ENCODE data around the gene PRKD1. TPM values are rescaled to one million over a fixed set of nuclear protein-coding genes. Genes with fewer than 3 reads are reported as not detected.

PRKD1 gene
- total RNA-seq, 1 donor from 2014 or later, result 11.8 TPM

GRCh38 chr14:29941401-29941800 lies 13.8 kb upstream of the PRKD1 start:
- no peak for DNase-seq (ENCODE audit: extremely low spot score in 2 of 2)
- TF ChIP-seq CTCF (IDR thresholded peaks at IDR 0.05) (no peak), POLR2A (IDR thresholded peaks at IDR 0.05) (no peak), POLR2AphosphoS5 (IDR thresholded peaks at IDR 0.05; ENCODE audit: insufficient read depth in 1 of 2, low read depth in 1 of 2) (no peak)
- Histone ChIP-seq H3K4me3 (no peak overlapping the region), H3K27ac (no peak overlapping the region), H3K36me3 (no peaks in the 10 kb centered on the region), H3K9me3 (peaks cover 4% of the 10 kb centered on the region), H3K4me1 (no peaks in the 10 kb centered on the region), H3K27me3 (no peaks in the 10 kb centered on the region)
- intact Hi-C loops (cut with DNase I), result no loop called here

- TF ChIP-seq POLR2AphosphoS5 (IDR thresholded peaks at IDR 0.05; ENCODE audit: insufficient read depth in 1 of 2, low read depth in 1 of 2), result no peak
- TF ChIP-seq POLR2A (IDR thresholded peaks at IDR 0.05), result no peak
- TF ChIP-seq CTCF (IDR thresholded peaks at IDR 0.05), result no peak
Measured at GRCh38 chr14:29940482-29940881, 12.8 kb upstream of the PRKD1 start.

GRCh38 chr14:29937116-29937515 lies 9.5 kb upstream of the PRKD1 start:
- Histone ChIP-seq H3K27ac (no peak overlapping the region), H3K4me1 (no peaks in the 10 kb centered on the region), H3K9me3 (no peaks in the 10 kb centered on the region), H3K4me3 (no peak overlapping the region), H3K36me3 (no peaks in the 10 kb centered on the region), H3K27me3 (no peaks in the 10 kb centered on the region)
- intact Hi-C loops (cut with DNase I), result no loop called here
- TF ChIP-seq CTCF (IDR thresholded peaks at IDR 0.05) (no peak), POLR2AphosphoS5 (IDR thresholded peaks at IDR 0.05; ENCODE audit: insufficient read depth in 1 of 2, low read depth in 1 of 2) (no peak), POLR2A (IDR thresholded peaks at IDR 0.05) (no peak)
- DNase-seq (ENCODE audit: extremely low spot score in 2 of 2), result no peak

More at GRCh38 chr14:29940482-29940881, 12.8 kb upstream of the PRKD1 start:
- DNase-seq (ENCODE audit: extremely low spot score in 2 of 2), result no peak
- H3K27ac ChIP-seq, result no peak overlapping the region
- H3K9me3 ChIP-seq, result peaks cover 4% of the 10 kb centered on the region
- H3K4me3 ChIP-seq, result no peak overlapping the region
- intact Hi-C loops (cut with DNase I), result no loop called here
- H3K4me1 ChIP-seq, result no peaks in the 10 kb centered on the region
- H3K27me3 ChIP-seq, result no peaks in the 10 kb centered on the region
- no peaks in the 10 kb centered on the region for H3K36me3 ChIP-seq

GRCh38 chr14:29930283-29930682 lies 2.6 kb upstream of the PRKD1 start:
- Histone ChIP-seq H3K36me3 (no peaks in the 10 kb centered on the region), H3K27ac (no peak overlapping the region), H3K27me3 (no peaks in the 10 kb centered on the region), H3K9me3 (no peaks in the 10 kb centered on the region), H3K4me1 (peaks cover 15% of the 10 kb centered on the region), H3K4me3 (no peak overlapping the region)
- intact Hi-C loops (cut with DNase I), result no loop called here
- TF ChIP-seq POLR2AphosphoS5 (IDR thresholded peaks at IDR 0.05; ENCODE audit: insufficient read depth in 1 of 2, low read depth in 1 of 2) (no peak), POLR2A (IDR thresholded peaks at IDR 0.05) (no peak), CTCF (IDR thresholded peaks at IDR 0.05) (no peak)
- no peak for DNase-seq (ENCODE audit: extremely low spot score in 2 of 2)

GRCh38 chr14:29928117-29928640 lies 532 bp upstream of the PRKD1 start:
- intact Hi-C loops (cut with DNase I), result no loop called here
- Histone ChIP-seq H3K4me1 (peaks cover 17% of the 10 kb centered on the region), H3K36me3 (no peaks in the 10 kb centered on the region), H3K27ac (peak overlapping the region; percentile 79), H3K9me3 (no peaks in the 10 kb centered on the region), H3K4me3 (peak overlapping the region; percentile 62 to 72), H3K27me3 (no peaks in the 10 kb centered on the region)
- DNase-seq (ENCODE audit: extremely low spot score in 2 of 2), result no peak
- no peak for TF ChIP-seq CTCF (IDR thresholded peaks at IDR 0.05)
- peak in 1 of 2 donors; percentile 43 for TF ChIP-seq POLR2AphosphoS5 (IDR thresholded peaks at IDR 0.05; ENCODE audit: insufficient read depth in 1 of 2, low read depth in 1 of 2)
